Measurements from ENCODE around the gene OTOF.

Gene OTOF

DNA sequence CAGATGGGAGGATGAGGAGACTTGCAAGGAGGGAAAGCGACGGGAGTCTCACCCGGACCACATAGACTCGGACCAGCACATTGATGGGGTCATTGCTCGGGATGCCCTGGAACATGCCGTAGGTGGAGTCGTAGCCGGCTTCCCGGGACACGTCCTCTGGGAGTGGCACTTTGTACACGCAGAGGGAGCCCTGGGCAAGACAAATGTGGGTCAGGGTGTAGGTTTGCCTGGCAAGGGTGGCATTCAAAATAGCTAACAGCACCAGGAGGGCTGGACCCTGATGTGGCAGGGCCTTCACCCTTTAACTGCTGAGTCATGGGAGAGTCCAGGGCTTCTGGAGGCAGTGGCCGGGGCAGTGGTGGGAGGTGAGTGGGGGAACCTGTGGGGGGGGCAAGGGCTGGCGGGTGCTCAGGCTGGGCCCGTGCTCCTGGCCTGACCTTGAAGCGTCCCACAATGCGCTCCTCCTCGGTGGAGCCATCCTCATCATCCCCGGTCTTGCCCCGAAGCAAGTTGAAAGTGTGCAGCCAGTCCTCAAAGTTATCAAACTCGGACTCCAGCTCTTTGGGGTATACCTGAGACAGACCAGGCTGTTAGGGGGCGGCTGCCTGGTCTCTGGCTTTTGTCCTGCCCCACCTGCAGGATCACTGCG, 11.1 kb downstream of the OTOF start:
- Histone ChIP-seq H3K9me3 (ENCODE audit: insufficient read depth, low read depth, low read length) (peaks cover 7% of the 10 kb centered on the region; the same call in 1 of the 2 replicates), H3K4me2 (ENCODE audit: low read depth, low read length, poor library complexity, severe bottlenecking) (no peak overlapping the region), H3F3A (ENCODE audit: low read depth) (no peaks in the 10 kb centered on the region), H3K27me3 (ENCODE audit: insufficient read depth, low read length, poor library complexity, severe bottlenecking) (no peaks in the 10 kb centered on the region), H4K20me1 (ENCODE audit: insufficient read depth, low read length, poor library complexity, severe bottlenecking) (no peaks in the 10 kb centered on the region), H2AFZ (ENCODE audit: low read length) (no peak overlapping the region), H3K36me3 (ENCODE audit: insufficient read depth, low read length) (no peaks in the 10 kb centered on the region), H3K9ac (ENCODE audit: low read depth, low read length, poor library complexity, severe bottlenecking) (no peak overlapping the region), H3K4me3 (ENCODE audit: low read length, poor library complexity, severe bottlenecking) (no peak overlapping the region), H3K4me1 (ENCODE audit: insufficient read depth, low read length, poor library complexity, severe bottlenecking) (no peaks in the 10 kb centered on the region), H3K79me2 (ENCODE audit: insufficient read depth, low read length) (no peaks in the 10 kb centered on the region), H3K9me2 (replicated peaks; ENCODE audit: low read depth, low read length) (no peaks in the 10 kb centered on the region)
- TF ChIP-seq, protein P1, sequence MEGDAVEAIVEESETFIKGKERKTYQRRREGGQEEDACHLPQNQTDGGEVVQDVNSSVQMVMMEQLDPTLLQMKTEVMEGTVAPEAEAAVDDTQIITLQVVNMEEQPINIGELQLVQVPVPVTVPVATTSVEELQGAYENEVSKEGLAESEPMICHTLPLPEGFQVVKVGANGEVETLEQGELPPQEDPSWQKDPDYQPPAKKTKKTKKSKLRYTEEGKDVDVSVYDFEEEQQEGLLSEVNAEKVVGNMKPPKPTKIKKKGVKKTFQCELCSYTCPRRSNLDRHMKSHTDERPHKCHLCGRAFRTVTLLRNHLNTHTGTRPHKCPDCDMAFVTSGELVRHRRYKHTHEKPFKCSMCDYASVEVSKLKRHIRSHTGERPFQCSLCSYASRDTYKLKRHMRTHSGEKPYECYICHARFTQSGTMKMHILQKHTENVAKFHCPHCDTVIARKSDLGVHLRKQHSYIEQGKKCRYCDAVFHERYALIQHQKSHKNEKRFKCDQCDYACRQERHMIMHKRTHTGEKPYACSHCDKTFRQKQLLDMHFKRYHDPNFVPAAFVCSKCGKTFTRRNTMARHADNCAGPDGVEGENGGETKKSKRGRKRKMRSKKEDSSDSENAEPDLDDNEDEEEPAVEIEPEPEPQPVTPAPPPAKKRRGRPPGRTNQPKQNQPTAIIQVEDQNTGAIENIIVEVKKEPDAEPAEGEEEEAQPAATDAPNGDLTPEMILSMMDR (conservative IDR thresholded peaks at IDR 0.05; ENCODE audit: low read length), result no peak
- no peak for TF ChIP-seq EZH2phosphoT487 (IDR thresholded peaks at IDR 0.05; ENCODE audit: borderline replicate concordance)

DNA sequence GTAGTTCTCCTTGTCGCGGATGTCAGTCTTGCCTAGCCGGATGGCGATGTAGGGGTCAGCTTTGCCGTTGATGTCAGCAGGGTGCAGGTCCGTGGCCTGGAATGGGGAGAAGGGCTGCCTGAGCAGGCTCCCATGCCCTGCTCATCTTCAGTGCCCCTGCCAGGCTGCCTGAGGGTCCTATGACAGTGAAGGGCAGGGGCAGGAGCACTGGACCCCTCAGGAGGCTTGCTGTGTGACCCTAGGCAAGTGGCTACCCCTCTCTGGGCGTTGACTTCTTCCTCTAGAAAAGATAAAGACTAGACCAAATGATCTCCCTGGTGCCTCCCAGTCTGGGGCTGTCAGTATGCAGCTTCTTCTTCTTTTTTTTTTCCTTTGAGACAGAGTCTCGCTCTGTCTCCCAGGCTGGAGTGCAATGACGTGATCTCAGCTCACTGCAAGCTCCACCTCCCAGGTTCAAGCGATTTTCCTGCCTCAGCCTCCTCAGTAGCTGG, 11.9 kb downstream of the OTOF start:
- H4K20me1 ChIP-seq (ENCODE audit: insufficient read depth, low read length, poor library complexity, severe bottlenecking), result no peaks in the 10 kb centered on the region
- H3K9me2 ChIP-seq (replicated peaks; ENCODE audit: low read depth, low read length), result no peaks in the 10 kb centered on the region
- no peaks in the 10 kb centered on the region for H3K79me2 ChIP-seq (ENCODE audit: insufficient read depth, low read length)
- no peaks in the 10 kb centered on the region for H3K27me3 ChIP-seq (ENCODE audit: insufficient read depth, low read length, poor library complexity, severe bottlenecking)
- H3K36me3 ChIP-seq (ENCODE audit: insufficient read depth, low read length), result no peaks in the 10 kb centered on the region
- no peaks in the 10 kb centered on the region for H3K4me1 ChIP-seq (ENCODE audit: insufficient read depth, low read length, poor library complexity, severe bottlenecking)
- H3F3A ChIP-seq (ENCODE audit: low read depth), result no peaks in the 10 kb centered on the region
- H2AFZ ChIP-seq (ENCODE audit: low read length), result no peak overlapping the region
- TF ChIP-seq EZH2phosphoT487 (IDR thresholded peaks at IDR 0.05; ENCODE audit: borderline replicate concordance), result no peak
- TF ChIP-seq, protein P1 (conservative IDR thresholded peaks at IDR 0.05; ENCODE audit: low read length), result no peak
- no peak overlapping the region for H3K4me3 ChIP-seq (ENCODE audit: low read length, poor library complexity, severe bottlenecking)
- H3K9ac ChIP-seq (ENCODE audit: low read depth, low read length, poor library complexity, severe bottlenecking), result no peak overlapping the region
- H3K9me3 ChIP-seq (ENCODE audit: insufficient read depth, low read depth, low read length), result peaks cover 7% of the 10 kb centered on the region; the same call in 1 of the 2 replicates
- no peak overlapping the region for H3K4me2 ChIP-seq (ENCODE audit: low read depth, low read length, poor library complexity, severe bottlenecking)

DNA sequence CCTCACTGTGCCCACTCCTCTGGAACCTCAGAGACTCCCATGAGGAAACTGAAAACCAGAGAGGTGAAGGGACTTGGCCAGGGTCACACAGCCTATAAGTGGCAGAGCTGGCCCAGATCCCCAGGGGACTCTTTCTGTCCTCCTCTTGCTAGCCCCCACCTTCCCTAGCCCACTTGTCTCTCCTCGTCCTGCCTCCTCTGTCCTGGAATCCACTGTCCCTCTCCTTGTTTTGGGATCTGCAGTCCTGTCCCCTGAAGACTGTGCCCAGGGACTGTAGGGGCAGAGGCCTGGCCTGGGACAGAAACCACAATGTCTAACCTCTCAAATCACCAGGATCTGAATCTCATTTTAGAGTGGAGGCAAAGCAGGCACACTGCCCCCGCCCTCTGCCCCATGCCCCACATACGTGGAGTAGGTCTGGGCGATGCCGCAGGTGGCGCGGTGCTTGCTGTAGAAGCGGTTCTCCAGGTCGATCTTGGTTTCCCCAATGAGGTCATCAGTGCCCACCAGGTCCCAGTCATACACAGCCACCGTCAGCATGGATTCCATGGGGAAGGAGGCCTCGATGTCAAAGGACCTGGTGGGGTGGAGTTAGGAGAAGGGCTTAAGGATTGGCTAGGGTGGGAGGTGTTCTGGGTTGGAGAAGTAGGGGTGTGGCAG, 12.5 kb downstream of the OTOF start:
- no peaks in the 10 kb centered on the region for H4K20me1 ChIP-seq (ENCODE audit: insufficient read depth, low read length, poor library complexity, severe bottlenecking)
- peaks cover 7% of the 10 kb centered on the region; the same call in 1 of the 2 replicates for H3K9me3 ChIP-seq (ENCODE audit: insufficient read depth, low read depth, low read length)
- H3K9me2 ChIP-seq (replicated peaks; ENCODE audit: low read depth, low read length), result no peaks in the 10 kb centered on the region
- no peak overlapping the region for H3K4me2 ChIP-seq (ENCODE audit: low read depth, low read length, poor library complexity, severe bottlenecking)
- no peak overlapping the region for H3K9ac ChIP-seq (ENCODE audit: low read depth, low read length, poor library complexity, severe bottlenecking)
- no peaks in the 10 kb centered on the region for H3K4me1 ChIP-seq (ENCODE audit: insufficient read depth, low read length, poor library complexity, severe bottlenecking)
- no peak overlapping the region for H2AFZ ChIP-seq (ENCODE audit: low read length)
- H3F3A ChIP-seq (ENCODE audit: low read depth), result no peaks in the 10 kb centered on the region
- no peak overlapping the region for H3K4me3 ChIP-seq (ENCODE audit: low read length, poor library complexity, severe bottlenecking)
- H3K79me2 ChIP-seq (ENCODE audit: insufficient read depth, low read length), result no peaks in the 10 kb centered on the region
- TF ChIP-seq, protein P1 (conservative IDR thresholded peaks at IDR 0.05; ENCODE audit: low read length), result no peak
- no peaks in the 10 kb centered on the region for H3K27me3 ChIP-seq (ENCODE audit: insufficient read depth, low read length, poor library complexity, severe bottlenecking)
- H3K36me3 ChIP-seq (ENCODE audit: insufficient read depth, low read length), result no peaks in the 10 kb centered on the region
